Cortex of kidney (tissue), 1 donor: ENCODE results near the gene LOXL1.

Experiments used
- DNase-seq: peaks from one replicate; lab custom pipeline; 2025; lab: John Stamatoyannopoulos, UW

Gene LOXL1

GRCh38 chr15:73981761-73982221 is 55.5 kb downstream of the LOXL1 start:
- DNase-seq, result no peak

- no peak for DNase-seq
Observed at GRCh38 chr15:73982222-73982962, 56.1 kb downstream of the LOXL1 start.

- DNase-seq, result no peak
Observed at GRCh38 chr15:73983211-73983727, 57.0 kb downstream of the LOXL1 start.

- DNase-seq, result no peak
Observed at GRCh38 chr15:73983773-73984172, 57.5 kb downstream of the LOXL1 start.

- DNase-seq, result no peak
Observed at GRCh38 chr15:73984208-73984979, 58.1 kb downstream of the LOXL1 start.

GRCh38 chr15:73985101-73985873 is 59.0 kb downstream of the LOXL1 start:
- no peak for DNase-seq

GRCh38 chr15:73986055-73986775 is 60.0 kb downstream of the LOXL1 start:
- DNase-seq, result no peak

GRCh38 chr15:73986776-73987056 is 60.5 kb downstream of the LOXL1 start:
- no peak for DNase-seq

- no peak for DNase-seq
Observed at GRCh38 chr15:73987250-73987649, 61.0 kb downstream of the LOXL1 start.

GRCh38 chr15:73987681-73988444 is 61.6 kb downstream of the LOXL1 start:
- no peak for DNase-seq

- DNase-seq, result no peak
Observed at GRCh38 chr15:73988445-73988969, 62.2 kb downstream of the LOXL1 start.

- DNase-seq, result no peak
Observed at GRCh38 chr15:73989001-73989798, 62.9 kb downstream of the LOXL1 start.

GRCh38 chr15:73990250-73991005 is 64.2 kb downstream of the LOXL1 start:
- no peak for DNase-seq

- DNase-seq, result no peak
Observed at GRCh38 chr15:73991260-73991659, 65.0 kb downstream of the LOXL1 start.

GRCh38 chr15:73991726-73992593 is 65.7 kb downstream of the LOXL1 start, which contains the start of gene STOML1:
Gene STOML1, minus strand, starts transcription at chr15:73992295. Its CDS starts 72 bp downstream, at chr15:73992223.
- peak; percentile 25 for DNase-seq

GRCh38 chr15:73992594-73992898 is 66.3 kb downstream of the LOXL1 start:
- no peak for DNase-seq

GRCh38 chr15:73993211-73993994 is 67.1 kb downstream of the LOXL1 start:
- DNase-seq, result no peak
